ENCODE measurements around the gene DNAAF6. TPM values are rescaled to one million over a fixed set of nuclear protein-coding genes. Genes with fewer than 3 reads are reported as not detected.

DNAAF6 gene
- total RNA-seq, 1 donor from 2014 or later: not detected

DNA sequence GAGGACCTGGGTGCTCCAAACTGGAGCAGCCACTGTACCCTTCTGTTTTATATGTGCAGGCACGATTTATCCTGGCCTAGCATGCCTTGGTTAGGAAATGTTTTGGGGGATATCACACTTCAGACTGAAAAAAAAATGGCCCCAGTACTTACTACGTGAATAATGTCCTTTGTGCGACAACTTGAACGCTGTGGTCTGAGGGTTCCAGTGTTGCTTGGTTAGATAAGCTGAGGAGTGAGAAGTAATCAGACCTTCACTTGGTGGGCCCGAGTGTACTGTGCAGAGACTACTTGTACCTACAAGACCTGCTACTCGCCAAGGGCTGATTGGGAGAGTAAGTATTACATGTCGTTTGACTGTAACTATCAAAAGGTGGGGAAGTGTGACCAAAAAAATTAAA is 678 bp downstream of the DNAAF6 start:
- no peak overlapping the region for H3K27ac Mint-ChIP-seq
- no peaks in the 10 kb centered on the region for H3K9me3 Mint-ChIP-seq
- no peak for DNase-seq (ENCODE audit: extremely low spot score, unreplicated experiment)
- H3K4me3 Mint-ChIP-seq: no peak overlapping the region
- no peaks in the 10 kb centered on the region for H3K4me1 Mint-ChIP-seq (ENCODE audit: unreplicated experiment)
- H3K36me3 Mint-ChIP-seq: no peaks in the 10 kb centered on the region
- no peaks in the 10 kb centered on the region for H3K27me3 Mint-ChIP-seq
- TF ChIP-seq, protein P1, sequence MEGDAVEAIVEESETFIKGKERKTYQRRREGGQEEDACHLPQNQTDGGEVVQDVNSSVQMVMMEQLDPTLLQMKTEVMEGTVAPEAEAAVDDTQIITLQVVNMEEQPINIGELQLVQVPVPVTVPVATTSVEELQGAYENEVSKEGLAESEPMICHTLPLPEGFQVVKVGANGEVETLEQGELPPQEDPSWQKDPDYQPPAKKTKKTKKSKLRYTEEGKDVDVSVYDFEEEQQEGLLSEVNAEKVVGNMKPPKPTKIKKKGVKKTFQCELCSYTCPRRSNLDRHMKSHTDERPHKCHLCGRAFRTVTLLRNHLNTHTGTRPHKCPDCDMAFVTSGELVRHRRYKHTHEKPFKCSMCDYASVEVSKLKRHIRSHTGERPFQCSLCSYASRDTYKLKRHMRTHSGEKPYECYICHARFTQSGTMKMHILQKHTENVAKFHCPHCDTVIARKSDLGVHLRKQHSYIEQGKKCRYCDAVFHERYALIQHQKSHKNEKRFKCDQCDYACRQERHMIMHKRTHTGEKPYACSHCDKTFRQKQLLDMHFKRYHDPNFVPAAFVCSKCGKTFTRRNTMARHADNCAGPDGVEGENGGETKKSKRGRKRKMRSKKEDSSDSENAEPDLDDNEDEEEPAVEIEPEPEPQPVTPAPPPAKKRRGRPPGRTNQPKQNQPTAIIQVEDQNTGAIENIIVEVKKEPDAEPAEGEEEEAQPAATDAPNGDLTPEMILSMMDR (conservative IDR thresholded peaks at IDR 0.05): no peak

DNA sequence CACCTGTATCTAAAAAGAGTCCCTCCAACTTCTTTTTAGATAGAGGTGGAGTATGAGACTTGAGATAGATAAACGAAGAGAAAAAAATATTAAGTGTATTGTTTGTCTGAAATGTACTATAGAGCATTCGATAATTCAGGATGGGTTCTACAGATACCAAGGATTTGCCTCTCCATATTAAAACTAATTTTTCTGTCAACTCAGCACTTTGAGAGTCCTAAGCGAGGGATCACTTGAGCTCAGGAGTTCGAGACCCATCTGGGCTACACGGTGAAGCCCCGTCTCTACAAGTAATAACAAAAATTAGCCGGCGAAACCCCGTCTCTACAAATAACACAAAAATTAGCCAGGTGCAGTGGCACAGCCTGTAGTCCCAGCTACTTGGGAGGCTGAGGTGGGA is 1.5 kb downstream of the DNAAF6 start:
- Mint-ChIP-seq H3K36me3 (no peaks in the 10 kb centered on the region), H3K27me3 (no peaks in the 10 kb centered on the region), H3K4me3 (no peak overlapping the region), H3K27ac (no peak overlapping the region), H3K9me3 (no peaks in the 10 kb centered on the region), H3K4me1 (ENCODE audit: unreplicated experiment) (no peaks in the 10 kb centered on the region)
- TF ChIP-seq, protein P1 (conservative IDR thresholded peaks at IDR 0.05): no peak
- no peak for DNase-seq (ENCODE audit: extremely low spot score, unreplicated experiment)

DNA sequence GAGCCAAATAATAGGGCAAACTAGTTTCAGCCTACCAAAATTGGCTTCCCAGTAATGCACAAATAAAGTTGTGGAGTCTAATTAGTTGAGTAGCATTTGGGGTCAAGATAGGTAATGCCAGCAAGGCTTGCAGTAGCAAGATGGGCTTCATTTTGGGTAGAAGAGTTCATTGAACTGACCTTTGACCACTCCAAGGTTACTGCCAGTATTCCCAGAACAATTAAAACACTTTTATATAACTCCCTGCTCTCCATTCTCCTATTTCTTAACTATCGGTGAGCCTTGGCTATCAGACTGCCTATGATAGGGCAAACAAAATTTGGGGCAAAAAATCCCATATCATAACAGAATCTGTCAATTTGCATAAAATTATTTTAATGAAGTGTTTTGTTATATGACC is 7.1 kb downstream of the DNAAF6 start:
- no peak for DNase-seq (ENCODE audit: extremely low spot score, unreplicated experiment)
- H3K27me3 Mint-ChIP-seq: no peaks in the 10 kb centered on the region
- TF ChIP-seq, protein P1 (conservative IDR thresholded peaks at IDR 0.05): no peak
- H3K4me1 Mint-ChIP-seq (ENCODE audit: unreplicated experiment): no peaks in the 10 kb centered on the region
- H3K27ac Mint-ChIP-seq: no peak overlapping the region
- H3K9me3 Mint-ChIP-seq: no peaks in the 10 kb centered on the region
- no peak overlapping the region for H3K4me3 Mint-ChIP-seq
- H3K36me3 Mint-ChIP-seq: no peaks in the 10 kb centered on the region

DNA sequence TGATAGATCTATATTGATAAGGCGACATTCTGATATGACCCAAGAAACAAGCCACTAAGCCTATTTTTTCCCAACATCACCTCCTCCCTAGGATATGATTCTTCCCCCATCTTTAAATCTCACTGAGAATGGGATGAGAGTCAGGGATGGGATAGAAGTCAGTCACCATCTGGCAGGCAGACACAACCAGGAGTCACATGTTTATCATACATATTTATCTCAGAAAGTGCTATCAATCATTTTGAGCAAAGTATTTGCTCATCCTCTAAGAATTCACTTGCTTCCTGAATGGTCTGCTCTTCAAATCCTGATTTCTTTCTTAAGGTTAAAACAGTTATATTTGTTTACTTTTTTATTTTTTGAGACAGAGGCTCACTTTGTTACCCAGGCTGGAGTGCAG is 20.3 kb downstream of the DNAAF6 start:
- no peaks in the 10 kb centered on the region for H3K4me1 Mint-ChIP-seq (ENCODE audit: unreplicated experiment)
- TF ChIP-seq, protein P1 (conservative IDR thresholded peaks at IDR 0.05): no peak
- H3K9me3 Mint-ChIP-seq: no peaks in the 10 kb centered on the region
- no peak overlapping the region for H3K4me3 Mint-ChIP-seq
- H3K36me3 Mint-ChIP-seq: no peaks in the 10 kb centered on the region
- H3K27ac Mint-ChIP-seq: no peak overlapping the region
- H3K27me3 Mint-ChIP-seq: no peaks in the 10 kb centered on the region
- DNase-seq (ENCODE audit: extremely low spot score, unreplicated experiment): no peak

DNA sequence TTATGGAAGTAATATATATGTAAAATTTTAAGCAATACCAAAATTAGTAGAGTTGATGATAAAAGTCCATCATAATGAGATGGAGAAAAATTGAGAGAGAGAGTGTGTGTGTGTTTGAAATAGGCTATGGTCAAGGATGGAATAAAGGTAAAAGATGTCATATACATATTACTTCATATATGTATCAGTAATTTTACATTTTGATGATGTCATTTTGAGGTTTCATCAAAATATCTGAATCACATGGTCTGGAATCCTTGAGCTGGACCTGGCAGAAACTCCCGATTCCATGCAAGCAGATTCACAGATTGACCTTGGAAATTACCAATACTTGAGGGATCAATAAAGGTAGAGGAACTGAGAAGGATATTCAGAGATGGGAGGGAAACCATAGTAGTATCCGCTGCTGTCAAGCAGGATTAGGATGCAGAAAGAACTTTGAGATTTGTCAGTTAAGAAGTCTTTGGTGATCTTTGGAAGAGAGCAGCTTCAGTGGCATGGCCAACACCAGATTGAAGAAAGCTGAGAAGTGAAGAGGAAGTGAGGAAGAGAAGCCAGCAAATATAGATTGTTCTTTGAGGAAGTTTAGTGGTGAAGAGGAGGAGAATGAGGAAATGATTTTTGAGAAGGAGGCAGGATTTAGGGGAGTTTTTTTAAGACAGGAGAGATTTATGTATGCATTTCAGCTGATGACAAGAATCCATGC is 21.5 kb downstream of the DNAAF6 start:
- TF ChIP-seq, protein P1 (conservative IDR thresholded peaks at IDR 0.05): no peak
- Mint-ChIP-seq H3K4me3 (no peak overlapping the region), H3K4me1 (ENCODE audit: unreplicated experiment) (no peaks in the 10 kb centered on the region), H3K9me3 (no peaks in the 10 kb centered on the region), H3K27me3 (no peaks in the 10 kb centered on the region), H3K27ac (no peak overlapping the region), H3K36me3 (no peaks in the 10 kb centered on the region)
- no peak for DNase-seq (ENCODE audit: extremely low spot score, unreplicated experiment)

DNA sequence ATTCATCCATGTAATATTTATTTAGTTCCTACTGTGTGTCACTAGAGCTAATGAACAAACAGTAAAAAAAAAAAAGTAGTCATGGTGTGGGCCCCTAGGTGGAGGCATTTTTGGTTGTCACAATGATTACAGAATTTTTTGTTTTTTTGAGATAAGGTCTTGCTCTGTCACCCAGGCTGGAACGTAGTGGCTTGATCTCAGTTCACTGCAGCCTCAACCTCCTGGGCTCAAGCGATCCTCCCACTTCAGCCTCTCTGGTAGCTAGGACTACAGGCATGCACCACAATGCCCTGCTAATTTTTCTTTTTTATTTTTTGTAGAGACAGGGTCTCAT is 22.0 kb downstream of the DNAAF6 start:
- DNase-seq (ENCODE audit: extremely low spot score, unreplicated experiment): no peak
- H3K36me3 Mint-ChIP-seq: no peaks in the 10 kb centered on the region
- no peaks in the 10 kb centered on the region for H3K27me3 Mint-ChIP-seq
- TF ChIP-seq, protein P1 (conservative IDR thresholded peaks at IDR 0.05): no peak
- no peak overlapping the region for H3K4me3 Mint-ChIP-seq
- no peaks in the 10 kb centered on the region for H3K9me3 Mint-ChIP-seq
- H3K27ac Mint-ChIP-seq: no peak overlapping the region
- no peaks in the 10 kb centered on the region for H3K4me1 Mint-ChIP-seq (ENCODE audit: unreplicated experiment)
